Heart left ventricle (tissue), 16 donors: ENCODE data around the gene NUDT14. TPM values are rescaled to one million over a fixed set of nuclear protein-coding genes. Genes with fewer than 3 reads are reported as not detected.

Experiments
- ATAC-seq, 4 donors: fragments of 200-7000 bp; cut with Tn5 transposase; one replicate each; pipeline ENCODE4 v1.9.1; 2020 to 2022; ENCODE audit warnings: moderate library complexity in 4 of 4, mild to moderate bottlenecking in 3 of 4, moderate number of reproducible peaks in 1 of 4
- DNase-seq, 5 donors: peaks; one replicate each; pipeline ENCODE4 v3.0.0-alpha.2; 2020
- H3K27ac ChIP-seq, 12 donors: fragments of 200-600 bp; sonication (generic) in 4 of 12; one replicate each; pipeline versions ENCODE4 v1.5.0 to v1.8.0; 2016 to 2022; ENCODE audit warnings: mild to moderate bottlenecking in 2 of 12
- H3K27me3 ChIP-seq, 9 donors: fragments of 200-600 bp; sonication (generic) in 2 of 9; one replicate each; pipeline versions ENCODE4 v1.5.1 to v1.8.0; 2016 to 2022; ENCODE audit warnings: mild to moderate bottlenecking in 3 of 9
- H3K36me3 ChIP-seq, 9 donors: fragments of 200-600 bp; sonication (generic) in 2 of 9; one replicate each; pipeline versions ENCODE4 v1.5.0 to v1.8.0; 2018 to 2022; ENCODE audit warnings: mild to moderate bottlenecking in 2 of 9
- H3K4me1 ChIP-seq, 12 donors: fragments of 200-600 bp; sonication (generic) in 4 of 12; one replicate each; pipeline versions ENCODE4 v1.5.0 to v1.8.0; 2016 to 2022; ENCODE audit warnings: mild to moderate bottlenecking in 3 of 12
- H3K4me3 ChIP-seq, 12 donors: fragments of 200-600 bp; sonication (generic) in 4 of 12; one replicate each; pipeline versions ENCODE4 v1.5.0 to v1.8.0; 2017 to 2022; ENCODE audit warnings: mild to moderate bottlenecking in 9 of 12, moderate library complexity in 4 of 12
- H3K9me3 ChIP-seq, 12 donors: fragments of 200-600 bp; sonication (generic) in 4 of 12; one replicate each; pipeline versions ENCODE4 v1.5.0 to v1.8.0; 2016 to 2022; ENCODE audit warnings: mild to moderate bottlenecking in 1 of 12
- CTCF ChIP-seq, 12 donors: fragments of 200-600 bp; sonication (generic) in 4 of 12; IDR thresholded peaks; one replicate each; pipeline versions ENCODE4 v1.5.0 to v1.8.0; 2018 to 2022; ENCODE audit warnings: antibody characterized with exemption in 12 of 12, mild to moderate bottlenecking in 5 of 12
- POLR2A ChIP-seq, 2 donors: fragments of 450-650 bp; IDR thresholded peaks; one replicate each; pipeline ENCODE4 v1.6.1; 2017; ENCODE audit warnings: antibody characterized with exemption in 2 of 2, mild to moderate bottlenecking in 2 of 2, moderate library complexity in 2 of 2
- WGBS, 4 donors: extraction: QIAGEN DNeasy Blood & Tissue Kit in 2 of 4; methylation state at CpG; one replicate each; pipeline versions ENCODE4 v1.1.5 to v1.1.7; 2013 to 2018; 5-methylcytosine and 5-hydroxymethylcytosine counted together
- intact Hi-C, 10 donors: fragments of 100-400 bp; cut with DNase I; formaldehyde crosslinking; loops; one replicate each; pipeline versions ENCODE4 v1.11.1 to v1.14.2; 2022
- polyA plus RNA-seq, 2 donors: library from polyadenylated mRNA; stranded (reverse); fragments of 200-250 nt; gene quantifications; one replicate each; pipeline ENCODE4 v1.2.3, GENCODE V29; 2013
- total RNA-seq, 9 donors: library from RNA; depleted of rRNA in 2 of 9; stranded (reverse); fragments of >200 nt in 2 of 9; fragmentation: NEBNext Ultra II Directional in 3 of 9; extraction: Animal tissue kit (Norgen Biotek cat#: 25700) in 3 of 9; gene quantifications; one replicate each; pipeline versions ENCODE4 v1.1.0 to v1.2.4, GENCODE V29; 2016 to 2023
- donor health status: ischemic (EF 13 %, LVEDD 7.1; RV severe dilation, severe dysfunction).
- donor health status: healthy with polysubstance abuse.
- donor health status: DM: no; HTN: yes; CAD: no.
- donor health status: DM: no; HTN: no; CAD: no.
- donor health status: ischemic (EF 25% LVEDD 6.9; RV normal size, moderate dysfunction).
- donor health status: ischemic (EF 25% LVEDD 5.7; RV mildly dilated, moderate dysfunction).
- donor health status: healthy.
- donor health status: DM: yes; HTN: yes; CAD: no.
- donor health status: ischemic (EF 35%, LVEDD 5.7; RV mildly dilated, moderate dysfunction).
- donor health status: nonischemic (EF 11% LVEDD 7.7; RV severe dilation, severe dysfunction).
- donor health status: DM: yes; HTN: yes; CAD: no.
- donor health status: PGD.
- donor health status: ischemic (EF 29% LVEDD 5.4; RV normal size, mild dysfunction).
- donor health status: nonischemic (EF 23%, LVEDD 6.1; RV moderate dilation, normal function).

NUDT14 gene
- total and polyA plus RNA-seq, 11 donors = 14.3 to 48.9 (median 23.8) TPM

GRCh38 chr14:105128059-105128458, 53.1 kb downstream of the NUDT14 start:
- ATAC-seq (no peak), DNase-seq (peak in 1 of 5 donors; percentile 2)
- whole genome bisulfite sequencing, 4 donors = 32 to 62% (median 41%) methylated on average over 5 of the region's 5 CpGs
- H3K36me3 ChIP-seq = no peaks in the 10 kb centered on the region
- H3K4me1 ChIP-seq = no peaks in the 10 kb centered on the region
- intact Hi-C loops = no loop called here
- H3K27me3 ChIP-seq = peaks cover 0 to 13% (median 0%) of the 10 kb centered on the region in 9 donors
- no peak for TF ChIP-seq CTCF (IDR thresholded peaks at IDR 0.05)
- no peak for TF ChIP-seq POLR2A (IDR thresholded peaks at IDR 0.05)
- H3K9me3 ChIP-seq = peaks cover 0 to 20% (median 11%) of the 10 kb centered on the region in 12 donors
- no peak overlapping the region for H3K4me3 ChIP-seq
- H3K27ac ChIP-seq = no peak overlapping the region

GRCh38 chr14:105126981-105127329, 54.2 kb downstream of the NUDT14 start:
- TF ChIP-seq CTCF (IDR thresholded peaks at IDR 0.05) (no peak), POLR2A (IDR thresholded peaks at IDR 0.05) (no peak)
- no peak for ATAC-seq
- no peaks in the 10 kb centered on the region for H3K36me3 ChIP-seq
- no peaks in the 10 kb centered on the region for H3K4me1 ChIP-seq
- peaks cover 0 to 28% (median 13%) of the 10 kb centered on the region in 12 donors for H3K9me3 ChIP-seq
- no peak overlapping the region for H3K4me3 ChIP-seq
- peaks cover 0 to 17% (median 0%) of the 10 kb centered on the region in 9 donors for H3K27me3 ChIP-seq
- intact Hi-C loops = no loop called here
- no peak overlapping the region for H3K27ac ChIP-seq
- DNase-seq = peak in 1 of 5 donors; percentile 9
- 47 to 50% (median 48%) methylated on average over 9 of the region's 9 CpGs for WGBS, 4 donors

GRCh38 chr14:105126126-105126980, 54.8 kb downstream of the NUDT14 start:
- 72 to 78% (median 74%) methylated on average over 21 to 22 of the region's 22 CpGs for WGBS, 4 donors
- intact Hi-C loops = no loop called here
- peak in 1 of 5 donors; percentile 6 for DNase-seq

More at GRCh38 chr14:105126126-105126980, 54.8 kb downstream of the NUDT14 start:
- no peak for TF ChIP-seq CTCF (IDR thresholded peaks at IDR 0.05)
- no peak for TF ChIP-seq POLR2A (IDR thresholded peaks at IDR 0.05)
- H3K4me1 ChIP-seq = no peaks in the 10 kb centered on the region
- no peak overlapping the region for H3K27ac ChIP-seq
- no peaks in the 10 kb centered on the region for H3K36me3 ChIP-seq
- ATAC-seq = no peak
- peaks cover 0 to 28% (median 13%) of the 10 kb centered on the region in 12 donors for H3K9me3 ChIP-seq
- peaks cover 0 to 16% (median 0%) of the 10 kb centered on the region in 9 donors for H3K27me3 ChIP-seq
- no peak overlapping the region for H3K4me3 ChIP-seq
